Measurements from ENCODE around the gene ATG7. TPM values are rescaled to one million over a fixed set of nuclear protein-coding genes. Genes with fewer than 3 reads are reported as not detected.
"Not testable (repeated sequence)": the region's sequence is repeated elsewhere in the genome, so short reads cannot be mapped to it uniquely, and the experiment has no call there.

ATG7 gene
- total RNA-seq, 2 experiments from 2014 or later, result 28.3 to 38.2 TPM

DNA sequence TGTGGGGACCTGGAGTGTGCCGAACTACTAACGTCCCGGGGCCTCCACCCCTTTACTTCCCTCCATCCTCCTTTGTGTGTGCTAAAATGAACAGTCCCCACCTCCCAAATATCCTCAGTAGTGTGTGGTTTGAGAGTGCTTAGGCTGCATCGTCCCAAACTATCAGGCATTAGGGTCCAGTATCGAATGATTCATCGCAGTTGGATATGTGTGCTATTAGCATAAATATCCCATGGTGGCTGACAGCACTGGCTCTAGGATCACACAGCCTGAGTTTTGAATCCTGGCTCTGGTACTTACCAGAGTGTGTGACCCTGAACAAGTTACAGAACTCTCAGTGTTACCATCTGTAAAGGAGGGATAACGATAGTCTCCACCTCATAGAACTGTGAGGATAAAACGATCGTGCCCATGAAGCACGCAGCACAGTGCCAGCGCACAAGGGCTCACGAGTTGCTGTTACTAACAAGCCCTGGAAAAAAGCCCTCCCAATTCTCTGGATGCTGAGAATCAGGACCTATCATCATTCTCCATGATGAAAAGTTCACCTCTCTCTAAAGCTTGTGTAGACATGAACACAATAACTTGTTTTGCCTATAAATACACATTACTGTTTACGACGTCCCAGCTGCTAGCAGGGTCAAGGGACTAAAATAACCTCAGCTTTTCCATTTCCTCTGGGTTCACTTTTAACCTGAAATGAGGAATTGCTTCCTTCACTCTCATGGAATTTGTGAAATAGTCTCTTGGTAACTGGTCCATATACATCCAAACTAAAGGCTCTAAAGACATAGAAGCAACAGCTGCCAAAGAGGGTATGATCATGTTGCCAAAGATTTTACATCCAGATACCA is 320.5 kb downstream of the ATG7 start:
- H3K4me1 Mint-ChIP-seq, result peaks cover 21% of the 10 kb centered on the region
- peaks cover 24% of the 10 kb centered on the region for H3K36me3 Mint-ChIP-seq
- no peaks in the 10 kb centered on the region for H3K27me3 Mint-ChIP-seq
- H3K27ac Mint-ChIP-seq, result no peak overlapping the region
- no peak overlapping the region for H3K4me3 Mint-ChIP-seq
- no peak for ATAC-seq
- no peaks in the 10 kb centered on the region for H3K9me3 Mint-ChIP-seq (ENCODE audit: low read depth)
- no peak for DNase-seq
- CTCF ChIA-PET, result no interaction called here

- Mint-ChIP-seq H3K27me3 (no peaks in the 10 kb centered on the region), H3K36me3 (peaks cover 32% of the 10 kb centered on the region), H3K4me1 (peaks cover 17% of the 10 kb centered on the region), H3K4me3 (no peak overlapping the region), H3K27ac (no peak overlapping the region), H3K9me3 (ENCODE audit: low read depth) (peaks cover 3% of the 10 kb centered on the region)
- no peak for DNase-seq
- ATAC-seq, result no peak
- CTCF ChIA-PET, result no interaction called here
These were observed 321.3 kb downstream of the ATG7 start for GRCh38 chr3:11593318-11594034.

DNA sequence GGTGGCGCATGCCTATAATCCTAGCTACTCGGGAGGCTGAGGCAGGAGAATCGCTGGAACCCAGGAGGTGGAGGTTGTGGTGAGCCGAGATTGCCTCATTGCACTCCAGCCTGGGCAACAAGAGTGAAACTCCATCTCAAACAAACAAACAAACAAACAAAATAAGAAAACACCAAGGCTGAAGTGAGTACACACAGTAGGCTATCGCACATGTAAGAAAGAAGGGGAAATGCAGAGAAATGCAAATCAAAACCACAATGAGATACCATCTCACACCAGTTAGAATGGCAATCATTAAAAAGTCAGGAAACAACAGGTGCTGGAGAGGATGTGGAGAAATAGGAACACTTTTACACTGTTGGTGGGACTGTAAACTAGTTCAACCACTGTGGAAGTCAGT is 322.8 kb downstream of the ATG7 start:
- Mint-ChIP-seq H3K27ac (peak overlapping the region; percentile 68), H3K36me3 (peaks cover 41% of the 10 kb centered on the region), H3K4me1 (peaks cover 11% of the 10 kb centered on the region)
- H3K9me3 Mint-ChIP-seq (ENCODE audit: low read depth); H3K4me3 Mint-ChIP-seq; ATAC-seq; DNase-seq; CTCF ChIA-PET; H3K27me3 Mint-ChIP-seq: not testable (repeated sequence)

DNA sequence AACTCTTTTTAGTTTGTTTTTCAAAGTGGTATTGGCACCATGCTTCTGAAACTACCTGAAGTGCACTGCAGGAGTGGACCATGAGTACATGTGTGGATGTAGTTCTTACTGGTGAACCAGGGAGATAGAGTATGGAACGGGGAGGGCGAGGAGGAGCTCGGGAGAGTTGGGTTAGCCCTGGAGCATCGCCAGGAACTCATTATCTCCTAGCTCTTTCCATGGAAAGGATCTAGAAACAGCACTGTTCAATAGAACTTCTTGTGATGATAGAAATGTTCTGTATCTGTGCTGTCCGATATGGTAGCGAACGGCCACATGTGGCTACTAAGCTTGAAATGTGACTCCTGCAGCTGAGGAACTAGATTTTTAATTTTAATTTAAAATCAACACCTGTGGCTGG is 324.2 kb downstream of the ATG7 start:
- Mint-ChIP-seq H3K4me1 (peaks cover 14% of the 10 kb centered on the region), H3K27me3 (no peaks in the 10 kb centered on the region), H3K27ac (no peak overlapping the region), H3K36me3 (peaks cover 55% of the 10 kb centered on the region), H3K4me3 (no peak overlapping the region), H3K9me3 (ENCODE audit: low read depth) (peaks cover 3% of the 10 kb centered on the region)
- CTCF ChIA-PET, result no interaction called here
- ATAC-seq (no peak), DNase-seq (no peak)

- DNase-seq (no peak), ATAC-seq (no peak)
- CTCF ChIA-PET, result no interaction called here
- Mint-ChIP-seq H3K4me1 (peaks cover 36% of the 10 kb centered on the region), H3K9me3 (ENCODE audit: low read depth) (peaks cover 3% of the 10 kb centered on the region), H3K4me3 (no peak overlapping the region), H3K36me3 (peaks cover 55% of the 10 kb centered on the region), H3K27me3 (no peaks in the 10 kb centered on the region), H3K27ac (no peak overlapping the region)
These were observed 328.5 kb downstream of the ATG7 start for GRCh38 chr3:11600501-11601282.

DNA sequence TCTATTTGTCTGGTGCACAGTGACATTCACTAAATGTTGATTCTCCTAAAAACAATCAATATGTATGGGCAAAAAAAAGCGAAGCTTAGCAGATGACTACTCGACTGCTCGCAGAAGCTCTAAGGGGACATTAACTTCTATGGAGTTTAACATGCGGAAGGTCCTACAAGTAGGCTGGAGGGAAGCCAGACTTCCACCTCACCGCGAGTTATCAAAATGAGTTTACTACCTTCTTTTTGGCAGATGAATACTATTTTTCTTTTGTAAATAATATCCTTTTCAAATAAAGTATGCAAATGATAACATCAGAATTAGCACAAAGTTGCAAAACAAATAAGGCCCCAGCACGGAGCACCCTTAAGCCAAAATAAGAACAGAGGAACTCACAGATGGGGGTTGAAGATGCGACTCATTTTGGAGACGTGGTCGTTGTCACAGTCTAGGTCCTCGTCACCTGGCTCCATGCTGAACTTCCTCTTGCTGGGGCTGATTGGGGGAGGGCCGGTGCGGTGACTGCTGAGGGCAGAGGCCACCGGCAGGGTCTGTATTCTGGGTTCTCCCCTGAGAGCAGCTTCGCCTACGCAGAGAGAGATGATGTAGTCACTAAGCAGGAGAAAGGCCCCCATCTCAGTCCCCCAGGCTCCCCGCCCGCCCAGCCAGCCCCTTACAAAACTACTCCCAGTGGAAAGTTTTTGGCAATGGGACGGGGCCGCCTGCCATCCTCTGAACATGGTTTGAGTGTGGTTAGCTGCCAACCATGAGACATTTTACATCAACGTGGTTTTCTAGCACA is 329.4 kb downstream of the ATG7 start:
- Mint-ChIP-seq H3K27ac (peak overlapping the region; percentile 68), H3K4me3 (no peak overlapping the region), H3K27me3 (no peaks in the 10 kb centered on the region), H3K4me1 (peaks cover 44% of the 10 kb centered on the region), H3K36me3 (peaks cover 55% of the 10 kb centered on the region), H3K9me3 (ENCODE audit: low read depth) (peaks cover 3% of the 10 kb centered on the region)
- CTCF ChIA-PET, result no interaction called here
- no peak for DNase-seq
- ATAC-seq, result peak; percentile 55

- no peak overlapping the region for H3K4me3 Mint-ChIP-seq
- H3K27ac Mint-ChIP-seq, result peak overlapping the region; percentile 68
- peaks cover 50% of the 10 kb centered on the region for H3K4me1 Mint-ChIP-seq
- no peaks in the 10 kb centered on the region for H3K27me3 Mint-ChIP-seq
- H3K36me3 Mint-ChIP-seq, result peaks cover 55% of the 10 kb centered on the region
- DNase-seq (no peak), ATAC-seq (no peak)
- CTCF ChIA-PET, result no interaction called here
- peaks cover 3% of the 10 kb centered on the region for H3K9me3 Mint-ChIP-seq (ENCODE audit: low read depth)
These were observed 330.1 kb downstream of the ATG7 start for GRCh38 chr3:11602239-11602840.

DNA sequence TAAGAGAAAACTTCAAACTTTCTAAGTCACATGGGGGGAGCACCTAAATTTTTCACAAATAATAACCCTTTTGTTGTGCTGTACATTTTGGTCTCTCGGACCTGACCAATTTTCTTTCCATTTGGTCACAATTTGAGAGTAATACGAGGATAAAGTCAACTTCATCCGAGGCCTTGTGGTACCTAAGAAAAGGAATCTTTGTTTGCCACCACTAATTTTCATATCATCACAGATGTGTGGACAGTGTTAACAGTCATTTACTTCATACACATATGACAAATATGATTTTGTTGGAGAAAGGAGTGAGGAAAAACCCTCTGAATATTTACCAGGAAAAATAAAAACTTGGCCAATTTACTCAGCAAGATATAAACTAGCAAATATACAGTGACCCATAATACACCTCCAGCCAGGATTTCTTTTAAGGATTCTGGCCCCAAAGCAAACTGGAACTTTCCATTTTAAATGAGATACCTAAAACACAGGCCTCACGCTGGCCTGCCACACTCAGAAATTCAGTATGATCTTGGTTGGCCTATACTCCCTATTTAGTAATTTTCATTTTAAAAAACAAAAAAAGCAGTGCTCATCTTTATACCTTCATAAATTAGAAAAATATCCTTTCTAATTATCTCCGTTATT is 330.8 kb downstream of the ATG7 start:
- Mint-ChIP-seq H3K4me3 (no peak overlapping the region), H3K36me3 (peaks cover 48% of the 10 kb centered on the region), H3K27ac (no peak overlapping the region), H3K9me3 (ENCODE audit: low read depth) (peaks cover 3% of the 10 kb centered on the region), H3K27me3 (no peaks in the 10 kb centered on the region), H3K4me1 (peaks cover 52% of the 10 kb centered on the region)
- ATAC-seq (no peak), DNase-seq (no peak)
- CTCF ChIA-PET, result no interaction called here

DNA sequence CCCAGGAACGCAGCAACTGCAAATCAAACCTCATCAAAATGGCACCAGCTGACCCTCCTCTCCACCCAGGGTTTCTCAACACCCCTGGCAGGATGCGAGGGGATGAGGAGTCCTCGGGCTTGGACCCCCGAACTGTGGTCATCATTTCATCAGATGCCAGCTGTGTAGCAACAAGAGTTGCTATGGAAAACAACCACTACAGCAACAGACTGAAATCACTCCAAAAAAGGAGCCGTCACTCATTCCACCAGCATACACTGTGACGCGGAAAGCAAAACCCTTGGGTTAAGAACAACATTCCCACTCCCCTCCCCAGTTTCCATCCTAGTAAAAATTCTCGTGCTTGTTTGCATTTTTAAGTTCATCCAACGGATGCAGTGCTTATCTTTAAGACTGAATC is 331.4 kb downstream of the ATG7 start:
- no peak overlapping the region for H3K4me3 Mint-ChIP-seq
- peaks cover 45% of the 10 kb centered on the region for H3K36me3 Mint-ChIP-seq
- CTCF ChIA-PET, result interaction anchor here (1.0 kb wide), 1 partner anchor 224 kb away, joined by 3 read pairs; no protein-coding TSS in a partner anchor
- no peak overlapping the region for H3K27ac Mint-ChIP-seq
- H3K4me1 Mint-ChIP-seq, result peaks cover 48% of the 10 kb centered on the region
- ATAC-seq (no peak), DNase-seq (no peak)
- H3K9me3 Mint-ChIP-seq (ENCODE audit: low read depth), result no peaks in the 10 kb centered on the region
- H3K27me3 Mint-ChIP-seq, result no peaks in the 10 kb centered on the region

- H3K4me1 Mint-ChIP-seq, result peaks cover 45% of the 10 kb centered on the region
- no peak overlapping the region for H3K4me3 Mint-ChIP-seq
- H3K9me3 Mint-ChIP-seq (ENCODE audit: low read depth), result no peaks in the 10 kb centered on the region
- CTCF ChIA-PET, result interaction anchor here (1.0 kb wide), 1 partner anchor 225 kb away, joined by 3 read pairs; no protein-coding TSS in a partner anchor
- H3K36me3 Mint-ChIP-seq, result peaks cover 41% of the 10 kb centered on the region
- no peak for ATAC-seq
- H3K27ac Mint-ChIP-seq, result no peak overlapping the region
- no peaks in the 10 kb centered on the region for H3K27me3 Mint-ChIP-seq
- DNase-seq, result no peak
These were observed 332.1 kb downstream of the ATG7 start for GRCh38 chr3:11604139-11604892.

DNA sequence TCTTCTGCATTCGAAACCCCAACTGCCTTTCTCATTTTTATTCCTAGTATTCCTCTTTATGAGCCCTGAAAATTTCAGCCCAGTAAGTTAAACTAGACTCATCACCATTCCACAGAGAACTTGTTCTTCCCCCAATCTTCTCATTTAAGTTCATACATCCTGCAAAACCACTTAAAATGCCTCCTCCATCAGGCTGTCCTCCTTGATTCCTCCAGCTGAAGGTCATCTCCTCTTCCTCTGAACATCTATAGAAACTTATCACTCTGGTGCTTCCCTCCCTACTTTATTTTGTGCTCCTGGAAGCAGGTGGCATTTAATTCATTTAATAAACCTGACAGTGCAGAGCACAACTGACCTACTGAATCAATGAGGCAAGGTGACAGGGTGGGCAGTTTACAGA is 333.2 kb downstream of the ATG7 start:
- CTCF ChIA-PET, result no interaction called here
- H3K9me3 Mint-ChIP-seq (ENCODE audit: low read depth), result no peaks in the 10 kb centered on the region
- ATAC-seq (no peak), DNase-seq (no peak)
- peaks cover 45% of the 10 kb centered on the region for H3K4me1 Mint-ChIP-seq
- no peak overlapping the region for H3K4me3 Mint-ChIP-seq
- no peaks in the 10 kb centered on the region for H3K27me3 Mint-ChIP-seq
- peaks cover 34% of the 10 kb centered on the region for H3K36me3 Mint-ChIP-seq
- H3K27ac Mint-ChIP-seq, result no peak overlapping the region

All from activated CD8-positive, alpha-beta memory T cell treated with anti-CD3 and anti-CD28 coated beads, Interleukin-2, amount 10 ng/mL, durations not matched to agents 7 days and 5 days (primary cell).